Prostate gland (tissue), 2 donors: Measurements from ENCODE around the gene FBXL16. TPM values are rescaled to one million over a fixed set of nuclear protein-coding genes. Genes with fewer than 3 reads are reported as not detected.

Experiments used
- DNase-seq: peaks from one replicate; pipeline ENCODE4 v3.0.0-alpha.2; 2019; ENCODE audit warnings: low spot score
- H3K27ac ChIP-seq, 2 donors: fragments of 200-600 bp; sonication (generic); 2 replicates each; pipeline ENCODE4 v1.5.1; 2017 to 2019
- H3K27me3 ChIP-seq: fragments of 200-600 bp; sonication (generic); replicated peaks from 2 replicates; pipeline ENCODE4 v1.5.1; 2019; ENCODE audit not compliant: insufficient read depth
- H3K36me3 ChIP-seq, 2 donors: fragments of 200-600 bp; sonication (generic); 1 replicate in 1 of 2; 2 replicates in 1 of 2; pipeline versions ENCODE4 v1.5.1 to v1.8.1; 2017 to 2019
- H3K4me1 ChIP-seq: fragments of 200-600 bp; sonication (generic); replicated peaks from 2 replicates; pipeline ENCODE4 v1.5.1; 2019
- H3K4me3 ChIP-seq, 2 donors: fragments of 200-600 bp; sonication (generic); 2 replicates each; pipeline ENCODE4 v1.5.1; 2017 to 2019
- H3K9me3 ChIP-seq: fragments of 200-600 bp; sonication (generic); 2 replicates; pipeline ENCODE4 v1.5.1; 2017
- CTCF ChIP-seq, 4 experiments: fragments of 200-600 bp in 2 of 4; fragments of 450-650 bp in 2 of 4; sonication (generic) in 2 of 4; IDR thresholded peaks; 1 replicate in 3 of 4; 2 replicates in 1 of 4; pipeline ENCODE4 v1.5.1; 2016 to 2019; ENCODE audit warnings: antibody characterized with exemption in 4 of 4, mild to moderate bottlenecking in 2 of 4, moderate library complexity in 2 of 4
- POLR2A ChIP-seq: fragments of 450-650 bp; IDR thresholded peaks from one replicate; pipeline ENCODE4 v1.6.1; 2016; ENCODE audit warnings: antibody characterized with exemption, mild to moderate bottlenecking
- POLR2AphosphoS5 ChIP-seq: sonication (generic); formaldehyde crosslinking; IDR thresholded peaks from one replicate; pipeline ENCODE4 v1.6.1; 2017; ENCODE audit warnings: antibody characterized with exemption
- WGBS: methylation state at CpG from one replicate; pipeline ENCODE4 v1.1.5; 2018; 5-methylcytosine and 5-hydroxymethylcytosine counted together
- intact Hi-C: fragments of 100-400 bp; cut with DNase I; formaldehyde crosslinking; loops from one replicate; pipeline ENCODE4 v1.14.2; 2022
- total RNA-seq, 2 donors: library from RNA; depleted of rRNA; stranded (reverse); fragments of >200 nt; gene quantifications; one replicate each; pipeline ENCODE4 v1.1.0, GENCODE V29; 2016

The FBXL16 gene
- total RNA-seq, 2 donors from 2014 or later, result 6.1 to 9.1 TPM

DNA sequence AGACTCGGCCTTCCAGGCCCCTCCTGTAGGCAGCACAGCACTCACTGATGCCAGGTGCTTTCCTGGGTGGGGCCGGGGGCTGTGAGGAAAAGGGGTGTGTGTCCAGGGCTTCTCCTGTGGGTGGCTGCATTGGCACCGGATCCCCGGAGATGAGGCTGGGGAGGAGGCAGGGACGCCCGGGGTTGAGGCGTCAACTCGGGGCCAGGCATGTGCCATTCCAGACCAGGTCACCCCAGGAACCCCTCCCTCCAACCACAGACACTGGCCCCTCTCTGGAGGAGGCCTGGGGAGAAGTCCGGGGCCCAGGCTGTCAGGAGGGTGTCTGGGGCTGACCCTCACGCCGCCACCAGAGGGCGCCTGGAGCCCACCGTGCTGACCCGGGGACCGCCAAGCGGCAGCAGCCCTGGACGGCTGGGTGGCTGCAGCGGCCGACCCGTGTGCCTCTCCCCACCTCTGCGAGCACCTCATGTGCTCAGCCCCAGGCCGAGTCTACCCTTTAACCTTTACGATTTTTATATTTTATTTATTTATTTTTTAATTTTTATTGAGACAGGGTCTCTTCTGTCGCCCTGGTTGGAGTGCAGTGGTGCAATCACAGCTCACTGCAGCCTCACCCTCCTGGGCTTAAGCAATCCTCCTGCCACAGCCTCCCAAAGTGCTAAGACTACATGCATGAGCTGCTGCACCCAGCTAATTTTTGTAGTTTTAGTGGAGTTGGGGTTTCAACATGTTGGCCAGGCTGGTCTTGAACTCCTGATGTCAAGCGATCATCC lies 6.1 kb upstream of the FBXL16 start:
- intact Hi-C loops, result loop anchor here (5.0 kb wide), 2 partner anchors 76 to 341 kb away; partner anchors contain the start of genes CHTF18 and RPUSD1
- Histone ChIP-seq H3K27ac (no peak overlapping the region), H3K27me3 (peaks cover 10% of the 10 kb centered on the region), H3K4me1 (peaks cover 14% of the 10 kb centered on the region), H3K36me3 (no peaks in the 10 kb centered on the region), H3K4me3 (no peak overlapping the region), H3K9me3 (no peaks in the 10 kb centered on the region)
- 10% methylated on average over 25 of the region's 25 CpGs for WGBS
- DNase-seq, result peak; percentile 48
- no peak for TF ChIP-seq POLR2A
- peak; percentile 6 for TF ChIP-seq POLR2AphosphoS5
- TF ChIP-seq CTCF (IDR thresholded peaks at IDR 0.05), result peak; percentile 85 to 92 (median 91)

DNA sequence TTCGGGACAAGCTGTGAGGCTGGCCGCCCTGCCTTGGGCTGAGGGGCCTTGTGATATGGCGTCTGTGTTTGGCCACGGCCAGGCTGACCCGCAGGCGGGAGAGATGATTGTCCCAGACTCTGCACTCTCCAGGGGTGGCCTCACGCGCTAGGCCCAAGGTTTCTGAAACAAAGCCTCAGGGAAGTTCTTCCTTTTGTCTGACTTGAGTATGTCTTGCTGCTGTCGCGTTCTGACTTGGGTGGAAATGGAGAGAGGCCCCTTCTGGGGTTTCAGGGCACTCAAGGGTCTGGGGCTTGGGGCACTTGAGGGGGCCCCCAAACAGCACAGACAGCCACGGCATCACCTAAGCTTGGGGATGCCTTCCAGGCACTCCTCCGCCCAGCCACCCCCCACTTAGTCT lies 5.5 kb upstream of the FBXL16 start:
- intact Hi-C loops, result loop anchor here (5.0 kb wide), 2 partner anchors 76 to 341 kb away; partner anchors contain the start of genes CHTF18 and RPUSD1
- Histone ChIP-seq H3K4me1 (peaks cover 10% of the 10 kb centered on the region), H3K9me3 (no peaks in the 10 kb centered on the region), H3K36me3 (no peaks in the 10 kb centered on the region), H3K27me3 (peaks cover 14% of the 10 kb centered on the region), H3K27ac (no peak overlapping the region), H3K4me3 (no peak overlapping the region)
- WGBS, result 61% methylated on average over 12 of the region's 12 CpGs
- TF ChIP-seq POLR2A, result no peak
- no peak for TF ChIP-seq CTCF (IDR thresholded peaks at IDR 0.05)
- TF ChIP-seq POLR2AphosphoS5, result no peak
- no peak for DNase-seq

DNA sequence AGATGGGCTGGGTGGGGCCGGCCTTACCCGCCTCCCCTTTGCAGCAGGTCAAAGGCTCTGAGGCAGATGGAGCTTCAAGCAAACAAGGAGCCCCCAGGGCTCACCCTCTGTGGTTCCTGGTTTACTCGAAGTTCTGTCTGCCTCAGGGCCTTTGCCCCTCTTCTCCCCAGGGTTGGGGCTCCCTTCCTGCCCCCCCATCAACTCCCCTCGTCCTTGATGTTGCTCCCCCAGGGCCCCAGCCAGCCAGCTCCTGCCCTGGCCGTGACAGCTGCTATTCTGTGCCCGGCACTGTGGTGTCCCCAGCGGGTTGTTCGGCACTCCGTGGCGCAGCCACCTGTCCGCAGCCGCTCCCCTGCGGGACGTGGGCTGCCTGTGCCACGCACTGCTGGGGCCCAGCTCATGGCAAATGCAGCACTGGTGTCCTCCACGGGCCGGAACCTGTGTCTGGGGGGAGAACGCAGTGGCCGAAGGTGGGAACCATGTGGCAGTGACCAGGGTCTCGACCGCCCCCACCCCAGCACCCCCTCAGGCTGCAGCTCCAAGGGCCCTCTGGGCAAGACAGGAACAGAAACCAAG lies 5.0 kb upstream of the FBXL16 start:
- H3K4me1 ChIP-seq, result peaks cover 5% of the 10 kb centered on the region

GRCh38 chr16:709566-710499 lies 4.2 kb upstream of the FBXL16 start:
- no peak overlapping the region for H3K4me3 ChIP-seq
- DNase-seq, result no peak
- TF ChIP-seq POLR2A (no peak), POLR2AphosphoS5 (no peak)
- no peaks in the 10 kb centered on the region for H3K36me3 ChIP-seq
- H3K4me1 ChIP-seq, result peaks cover 4% of the 10 kb centered on the region
- no peaks in the 10 kb centered on the region for H3K9me3 ChIP-seq
- H3K27ac ChIP-seq, result no peak overlapping the region
- H3K27me3 ChIP-seq, result peaks cover 16% of the 10 kb centered on the region
- intact Hi-C loops, result loop anchor here (5.0 kb wide), 2 partner anchors 77 to 342 kb away; partner anchors contain the start of genes CHTF18 and RPUSD1
- 15% methylated on average over 26 of the region's 30 CpGs for WGBS

More for the DNA sequence above, 5.0 kb upstream of the FBXL16 start:
- Histone ChIP-seq H3K9me3 (no peaks in the 10 kb centered on the region), H3K27me3 (peaks cover 14% of the 10 kb centered on the region), H3K4me3 (no peak overlapping the region), H3K36me3 (no peaks in the 10 kb centered on the region), H3K27ac (no peak overlapping the region)
- intact Hi-C loops, result loop anchor here (5.0 kb wide), 2 partner anchors 77 to 342 kb away; partner anchors contain the start of genes CHTF18 and RPUSD1
- no peak for DNase-seq
- 68% methylated on average over 19 of the region's 21 CpGs for WGBS
- TF ChIP-seq POLR2AphosphoS5, result no peak
- no peak for TF ChIP-seq POLR2A
- no peak for TF ChIP-seq CTCF (IDR thresholded peaks at IDR 0.05)

DNA sequence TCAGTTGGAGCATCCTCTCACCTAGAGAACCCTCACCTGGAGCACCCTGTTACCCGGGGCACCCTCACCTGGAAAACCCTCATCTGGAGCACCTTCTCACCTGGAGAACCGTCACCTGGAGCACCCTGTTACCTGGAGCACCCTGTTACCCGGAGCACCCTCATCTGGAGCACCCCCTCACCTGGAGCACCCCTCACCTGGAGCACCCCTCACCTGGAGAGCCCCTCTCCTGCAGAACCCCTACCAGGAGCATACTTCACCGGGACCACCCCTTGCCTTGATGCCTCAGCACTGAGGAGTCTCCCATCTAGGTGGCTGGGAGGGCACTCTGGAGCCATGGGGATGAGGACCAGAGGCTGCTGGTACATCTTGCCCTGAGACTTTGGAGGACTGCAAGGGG lies 3.4 kb upstream of the FBXL16 start:
- intact Hi-C loops, result no loop called here
- DNase-seq, result no peak
- WGBS, result 85% methylated on average over 4 of the region's 4 CpGs
- Histone ChIP-seq H3K9me3 (no peaks in the 10 kb centered on the region), H3K27ac (no peak overlapping the region), H3K36me3 (no peaks in the 10 kb centered on the region), H3K4me3 (no peak overlapping the region), H3K4me1 (no peaks in the 10 kb centered on the region), H3K27me3 (peaks cover 22% of the 10 kb centered on the region)
- TF ChIP-seq POLR2A, result no peak
- no peak for TF ChIP-seq CTCF (IDR thresholded peaks at IDR 0.05)
- no peak for TF ChIP-seq POLR2AphosphoS5
